Epithelial cell of proximal tubule (primary cell): ENCODE data around the gene PODXL. TPM values are rescaled to one million over a fixed set of nuclear protein-coding genes. Genes with fewer than 3 reads are reported as not detected.
A peak's percentile ranks its signal among the peaks of the same experiment; 100 is the strongest.

Source experiments
- DNase-seq: peaks from one replicate; pipeline ENCODE4 v3.0.0-alpha.2; 2011; ENCODE audit warnings: low read depth
- H3K4me3 ChIP-seq: 2 replicates; pipeline ENCODE4 v1.5.1; 2011; ENCODE audit warnings: low read depth, mild to moderate bottlenecking, low read length
- total RNA-seq: library from RNA; depleted of rRNA; stranded (reverse); fragments of >200 nt; gene quantifications from 2 replicates; pipeline ENCODE4 v1.2.3, GENCODE V29; 2015
- TF ChIP-seq, protein P1 (sequence below): conservative IDR thresholded peaks from 2 replicates; pipeline ENCODE4 v1.5.1; 2012; ENCODE audit warnings: low read depth, mild to moderate bottlenecking, low read length

The PODXL gene
- total RNA-seq, 1 donor from 2014 or later, result 26.3 TPM

- no peak for DNase-seq
- H3K4me3 ChIP-seq, result no peak overlapping the region
- TF ChIP-seq, protein P1, sequence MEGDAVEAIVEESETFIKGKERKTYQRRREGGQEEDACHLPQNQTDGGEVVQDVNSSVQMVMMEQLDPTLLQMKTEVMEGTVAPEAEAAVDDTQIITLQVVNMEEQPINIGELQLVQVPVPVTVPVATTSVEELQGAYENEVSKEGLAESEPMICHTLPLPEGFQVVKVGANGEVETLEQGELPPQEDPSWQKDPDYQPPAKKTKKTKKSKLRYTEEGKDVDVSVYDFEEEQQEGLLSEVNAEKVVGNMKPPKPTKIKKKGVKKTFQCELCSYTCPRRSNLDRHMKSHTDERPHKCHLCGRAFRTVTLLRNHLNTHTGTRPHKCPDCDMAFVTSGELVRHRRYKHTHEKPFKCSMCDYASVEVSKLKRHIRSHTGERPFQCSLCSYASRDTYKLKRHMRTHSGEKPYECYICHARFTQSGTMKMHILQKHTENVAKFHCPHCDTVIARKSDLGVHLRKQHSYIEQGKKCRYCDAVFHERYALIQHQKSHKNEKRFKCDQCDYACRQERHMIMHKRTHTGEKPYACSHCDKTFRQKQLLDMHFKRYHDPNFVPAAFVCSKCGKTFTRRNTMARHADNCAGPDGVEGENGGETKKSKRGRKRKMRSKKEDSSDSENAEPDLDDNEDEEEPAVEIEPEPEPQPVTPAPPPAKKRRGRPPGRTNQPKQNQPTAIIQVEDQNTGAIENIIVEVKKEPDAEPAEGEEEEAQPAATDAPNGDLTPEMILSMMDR, result no peak
Measured at GRCh38 chr7:131547589-131547988, 8.8 kb downstream of the PODXL start.

- no peak overlapping the region for H3K4me3 ChIP-seq
- no peak for DNase-seq
- TF ChIP-seq, protein P1, result peak; percentile 77
Measured at GRCh38 chr7:131546583-131547141, 9.8 kb downstream of the PODXL start.

DNA sequence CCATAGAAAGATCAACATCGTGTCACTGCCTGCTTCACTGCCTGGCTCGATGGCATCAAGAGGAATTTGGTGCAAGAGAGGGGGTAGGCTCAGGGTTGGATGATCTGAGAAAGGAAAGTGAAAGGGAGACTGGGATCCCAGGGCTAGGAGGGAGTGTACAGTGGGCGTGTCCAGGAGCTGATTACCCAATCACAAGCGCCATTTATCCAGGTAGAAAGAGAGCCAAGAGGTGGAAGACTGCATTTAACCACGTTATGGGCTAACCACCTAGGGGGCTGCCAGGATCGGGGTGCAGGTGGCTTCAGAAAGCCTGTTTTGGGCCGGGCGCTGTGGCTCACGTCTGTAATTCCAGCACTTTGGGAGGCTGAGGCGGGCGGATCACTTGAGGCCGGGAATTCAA, 10.3 kb downstream of the PODXL start:
- no peak for DNase-seq
- no peak overlapping the region for H3K4me3 ChIP-seq
- TF ChIP-seq, protein P1, result no peak

DNA sequence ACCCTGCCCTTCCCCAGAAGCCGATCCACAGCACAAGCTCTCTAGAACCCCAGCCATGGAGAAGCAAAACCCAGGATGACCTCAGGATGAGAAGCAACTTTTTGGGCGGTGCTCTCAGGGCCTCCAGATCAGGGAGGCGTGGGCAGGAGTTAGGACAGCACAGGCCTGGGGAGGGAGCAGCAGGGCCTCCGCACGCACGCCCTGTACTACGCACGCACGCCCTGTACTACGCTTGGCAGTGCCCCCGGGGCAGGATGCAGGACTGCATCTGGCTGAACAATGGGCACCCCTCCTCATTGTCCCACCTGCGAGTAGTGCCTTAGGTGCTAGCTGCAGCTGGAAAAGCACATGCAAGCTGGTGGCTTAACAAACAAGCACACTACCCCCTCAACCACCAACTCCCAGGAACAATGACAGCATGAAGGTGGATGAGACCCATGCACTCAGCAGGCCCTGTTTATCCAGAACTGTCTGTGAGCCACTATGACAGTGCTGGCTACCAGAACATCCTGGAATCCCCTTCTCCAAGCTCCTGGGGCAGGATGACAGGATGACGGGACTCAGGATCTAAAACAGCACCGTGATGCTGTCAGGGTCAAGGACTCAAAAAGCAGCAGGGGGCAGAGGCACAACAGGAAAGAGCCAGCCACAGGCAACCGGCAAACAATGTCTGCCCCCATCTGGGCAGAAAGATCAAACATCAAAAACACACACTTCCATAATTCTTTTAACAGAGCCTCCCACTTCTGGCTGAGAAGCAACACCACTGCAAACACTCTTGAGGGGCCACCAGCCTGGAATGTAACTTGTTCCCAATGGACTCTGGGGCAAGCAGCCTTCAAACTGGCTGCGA, 11.8 kb downstream of the PODXL start:
- no peak overlapping the region for H3K4me3 ChIP-seq
- TF ChIP-seq, protein P1, result peak; percentile 33
- no peak for DNase-seq

GRCh38 chr7:131544021-131544420, 12.4 kb downstream of the PODXL start:
- TF ChIP-seq, protein P1, result no peak
- DNase-seq, result no peak
- no peak overlapping the region for H3K4me3 ChIP-seq

DNA sequence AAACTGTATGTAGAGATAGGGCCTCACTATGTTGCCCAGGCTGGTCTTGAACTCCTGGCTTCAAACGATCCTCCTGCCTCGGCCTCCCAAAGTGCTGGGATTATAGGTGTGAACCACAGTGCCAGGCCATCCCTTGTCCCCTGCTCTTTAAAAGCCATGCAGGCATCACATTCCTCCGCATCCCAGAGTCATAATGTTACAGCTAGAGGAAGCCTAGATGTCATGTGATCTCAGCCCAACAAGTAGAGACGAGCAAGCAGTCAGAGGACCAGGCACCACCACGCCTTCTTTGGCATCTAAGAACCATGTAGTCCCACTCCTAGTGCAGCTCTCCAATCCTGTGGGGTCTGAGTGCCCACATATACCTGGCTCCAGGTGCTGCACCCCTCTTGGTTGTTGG, 13.1 kb downstream of the PODXL start:
- TF ChIP-seq, protein P1, result no peak
- no peak for DNase-seq
- no peak overlapping the region for H3K4me3 ChIP-seq
